HEK293T (cell line): Measurements from ENCODE around the gene SCN4A.

Experiments
- ARNT ChIP-seq: fragments of 450-650 bp; IDR thresholded peaks from 2 replicates; pipeline ENCODE4 v1.6.1; 2017; ENCODE audit warnings: mild to moderate bottlenecking
- BHLHE40 ChIP-seq: fragments of 450-650 bp; IDR thresholded peaks from 2 replicates; pipeline ENCODE4 v1.6.1; 2016; ENCODE audit warnings: mild to moderate bottlenecking, moderate library complexity, borderline replicate concordance
- FOXA1 ChIP-seq: fragments of 450-650 bp; IDR thresholded peaks from 2 replicates; pipeline ENCODE4 v1.6.1; 2016; ENCODE audit warnings: mild to moderate bottlenecking
- SUZ12 ChIP-seq: fragments of 450-650 bp; IDR thresholded peaks from 2 replicates; pipeline ENCODE4 v1.6.1; 2016; ENCODE audit warnings: mild to moderate bottlenecking

- TF ChIP-seq ARNT (no peak), FOXA1 (no peak), BHLHE40 (no peak), SUZ12 (no peak)
These were observed 17.5 kb downstream of the SCN4A start for GRCh38 chr17:63955232-63955631.
